Liver (tissue), 9 donors: Measurements from ENCODE around the gene TNPO2. TPM values are rescaled to one million over a fixed set of nuclear protein-coding genes. Genes with fewer than 3 reads are reported as not detected.

Experiments
- DNase-seq: peaks from one replicate; pipeline ENCODE4 v3.0.0-alpha.2; 2017; ENCODE audit warnings: low spot score
- H3K27ac ChIP-seq, 2 donors: one replicate each; pipeline ENCODE4 v1.7.0; 2013; ENCODE audit warnings: inconsistent platforms in 2 of 2, low read length in 2 of 2, control low read depth in 1 of 2, low read depth in 1 of 2, mild to moderate bottlenecking in 1 of 2
- H3K27me3 ChIP-seq, 4 donors: one replicate each; pipeline versions ENCODE4 v1.6.1 to v1.7.0; 2013; ENCODE audit warnings: low read length in 3 of 4, inconsistent platforms in 1 of 4, mild to moderate bottlenecking in 1 of 4, moderate library complexity in 1 of 4; ENCODE audit not compliant: control insufficient read depth in 4 of 4, insufficient read depth in 4 of 4
- H3K36me3 ChIP-seq, 4 donors: one replicate each; pipeline versions ENCODE4 v1.6.1 to v1.7.0; 2013; ENCODE audit warnings: low read length in 3 of 4, mild to moderate bottlenecking in 3 of 4, low read depth in 1 of 4, moderate library complexity in 1 of 4; ENCODE audit not compliant: control insufficient read depth in 4 of 4, insufficient read depth in 3 of 4
- H3K4me1 ChIP-seq, 4 donors: one replicate each; pipeline versions ENCODE4 v1.6.1 to v1.7.0; 2013; ENCODE audit warnings: low read length in 3 of 4, mild to moderate bottlenecking in 3 of 4, moderate library complexity in 1 of 4; ENCODE audit not compliant: control insufficient read depth in 4 of 4, insufficient read depth in 4 of 4
- H3K4me3 ChIP-seq, 3 donors: one replicate each; pipeline versions ENCODE4 v1.6.1 to v1.7.0; 2013; ENCODE audit warnings: low read length in 3 of 3, control low read depth in 1 of 3, low read depth in 1 of 3, mild to moderate bottlenecking in 1 of 3
- H3K9ac ChIP-seq, 2 donors: one replicate each; pipeline ENCODE4 v1.7.0; 2013; ENCODE audit warnings: low read length in 2 of 2, mild to moderate bottlenecking in 2 of 2, moderate library complexity in 2 of 2, control low read depth in 1 of 2, low read depth in 1 of 2
- H3K9me3 ChIP-seq, 4 donors: one replicate each; pipeline versions ENCODE4 v1.6.1 to v1.7.0; 2013; ENCODE audit warnings: low read length in 3 of 4; ENCODE audit not compliant: control insufficient read depth in 4 of 4
- EGR1 ChIP-seq, 2 donors: IDR thresholded peaks; 2 replicates each; pipeline ENCODE4 v1.6.1; 2016 to 2018; ENCODE audit warnings: antibody characterized with exemption in 2 of 2, low read depth in 2 of 2
- FOXA1 ChIP-seq: IDR thresholded peaks from 2 replicates; pipeline ENCODE4 v1.6.1; 2016; ENCODE audit warnings: antibody characterized with exemption
- GABPA ChIP-seq, 2 donors: IDR thresholded peaks in 1 of 2; conservative IDR thresholded peaks in 1 of 2; 2 replicates each; pipeline ENCODE4 v1.6.1; 2016; ENCODE audit warnings: antibody characterized with exemption in 2 of 2, mild to moderate bottlenecking in 1 of 2, moderate library complexity in 1 of 2
- HNF4G ChIP-seq: IDR thresholded peaks from 2 replicates; pipeline ENCODE4 v1.6.1; 2016; ENCODE audit warnings: antibody characterized with exemption
- JUND ChIP-seq, 2 donors: IDR thresholded peaks; 2 replicates each; pipeline ENCODE4 v1.6.1; 2016; ENCODE audit warnings: antibody characterized with exemption in 2 of 2
- NR2F2 ChIP-seq: IDR thresholded peaks from 2 replicates; pipeline ENCODE4 v1.6.1; 2016; ENCODE audit warnings: antibody characterized with exemption
- RAD21 ChIP-seq, 2 donors: IDR thresholded peaks; 2 replicates each; pipeline ENCODE4 v1.6.1; 2016; ENCODE audit warnings: antibody characterized with exemption in 2 of 2, mild to moderate bottlenecking in 2 of 2
- RXRA ChIP-seq, 2 donors: IDR thresholded peaks; 2 replicates each; pipeline ENCODE4 v1.6.1; 2017 to 2018; ENCODE audit warnings: antibody characterized with exemption in 2 of 2, mild to moderate bottlenecking in 1 of 2
- SP1 ChIP-seq: IDR thresholded peaks from 2 replicates; pipeline ENCODE4 v1.6.1; 2018; ENCODE audit warnings: antibody characterized with exemption, mild to moderate bottlenecking
- YY1 ChIP-seq: IDR thresholded peaks from 2 replicates; pipeline ENCODE4 v1.6.1; 2016; ENCODE audit warnings: antibody characterized with exemption, mild to moderate bottlenecking
- whole genome bisulfite sequencing: extraction: QIAGEN DNeasy Blood & Tissue Kit; methylation state at CpG from one replicate; pipeline ENCODE4 v1.1.7; 2013; 5-methylcytosine and 5-hydroxymethylcytosine counted together
- polyA plus RNA-seq, 2 donors: library from polyadenylated mRNA; stranded (reverse) in 1 of 2; unstranded in 1 of 2; fragments of 200-250 nt in 1 of 2; fragments of >200 nt in 1 of 2; fragmentation: Nextera tagmentation in 1 of 2; extraction: Ambion mirVana in 1 of 2; gene quantifications; one replicate each; pipeline versions ENCODE4 v1.2.1 to v1.2.3, GENCODE V29; 2013 to 2015
- total RNA-seq, 2 donors: library from RNA; depleted of rRNA; stranded (reverse); fragments of >200 nt; gene quantifications; one replicate each; pipeline ENCODE4 v1.2.3, GENCODE V29; 2014
- TF ChIP-seq, protein P1 (sequence below): IDR thresholded peaks from 2 replicates; pipeline ENCODE4 v1.6.1; 2016; ENCODE audit warnings: antibody characterized with exemption
- TF ChIP-seq, protein P2 (sequence below): fragments of 150-350 bp; IDR thresholded peaks from 2 replicates; pipeline ENCODE4 v1.5.1; 2017; ENCODE audit warnings: improper control_type of control experiment, low read depth, low read length; ENCODE audit not compliant: missing input control
- TF ChIP-seq, protein P3 (sequence below): IDR thresholded peaks from 2 replicates; pipeline ENCODE4 v1.6.1; 2016; ENCODE audit warnings: antibody characterized with exemption
- TF ChIP-seq, protein P4 (sequence below): IDR thresholded peaks from 2 replicates; pipeline ENCODE4 v1.6.1; 2016; ENCODE audit warnings: antibody characterized with exemption
- donor health status: healthy.
- donor health status: healthy.
- donor health status: healthy.
- donor health status: healthy.
- donor health status: healthy.

Gene TNPO2
- total and polyA plus RNA-seq, 4 donors, result 6.3 to 22.2 (median 15.8) TPM

DNA sequence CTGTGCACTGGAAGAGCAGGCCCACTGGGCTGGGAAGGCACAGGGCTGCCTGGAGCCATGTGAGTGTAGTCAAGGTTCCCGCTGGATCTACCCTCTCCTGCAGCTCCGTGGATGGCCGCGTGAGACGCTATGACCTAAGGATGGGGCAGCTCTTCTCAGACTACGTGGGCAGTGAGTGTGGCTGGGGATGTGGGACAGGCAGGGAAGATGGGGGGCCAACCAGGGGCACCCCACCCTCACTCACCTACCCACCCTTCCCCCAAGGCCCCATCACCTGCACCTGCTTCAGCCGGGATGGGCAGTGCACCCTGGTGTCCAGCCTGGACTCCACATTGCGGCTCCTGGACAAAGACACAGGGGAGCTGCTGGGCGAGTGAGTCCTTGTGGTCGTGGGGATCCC, 51.0 kb downstream of the TNPO2 start (continued):
- TF ChIP-seq YY1 (no peak), NR2F2 (no peak), RXRA (IDR thresholded peaks at IDR 0.05) (no peak)

DNA sequence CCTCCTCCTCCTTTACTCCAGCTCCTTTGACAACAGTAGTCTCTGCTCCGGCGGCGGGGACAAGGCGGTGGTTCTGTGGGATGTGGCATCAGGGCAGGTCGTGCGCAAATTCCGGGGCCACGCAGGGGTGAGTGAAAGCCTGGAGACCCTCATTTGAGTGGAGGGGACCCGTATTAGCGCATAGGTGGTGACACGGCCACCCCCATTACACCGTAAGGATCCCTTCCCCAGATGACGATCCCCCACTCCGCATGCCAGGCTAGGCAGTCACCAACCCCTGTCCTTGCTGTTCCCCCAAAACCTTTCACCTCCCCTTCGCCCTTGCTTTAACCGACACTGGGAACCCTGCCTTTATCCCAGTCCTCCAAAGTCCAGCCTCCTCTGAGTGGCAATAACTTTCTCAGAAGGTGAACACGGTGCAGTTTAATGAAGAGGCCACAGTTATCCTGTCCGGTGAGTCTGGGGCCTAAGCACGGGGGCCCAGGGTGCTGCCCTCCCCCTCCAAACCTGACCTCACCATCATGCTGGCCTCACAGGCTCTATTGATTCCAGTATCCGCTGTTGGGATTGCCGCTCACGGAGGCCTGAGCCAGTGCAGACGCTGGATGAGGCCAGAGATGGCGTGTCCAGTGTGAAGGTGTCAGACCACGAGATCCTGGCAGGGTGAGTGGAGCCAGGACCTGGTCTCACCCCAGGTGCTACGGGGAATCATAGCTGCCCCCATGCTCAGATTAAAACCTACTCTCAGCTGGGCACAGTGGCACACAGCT, 53.4 kb downstream of the TNPO2 start:
- TF ChIP-seq RAD21 (IDR thresholded peaks at IDR 0.05) (no peak), FOXA1 (no peak)
- TF ChIP-seq, protein P1, sequence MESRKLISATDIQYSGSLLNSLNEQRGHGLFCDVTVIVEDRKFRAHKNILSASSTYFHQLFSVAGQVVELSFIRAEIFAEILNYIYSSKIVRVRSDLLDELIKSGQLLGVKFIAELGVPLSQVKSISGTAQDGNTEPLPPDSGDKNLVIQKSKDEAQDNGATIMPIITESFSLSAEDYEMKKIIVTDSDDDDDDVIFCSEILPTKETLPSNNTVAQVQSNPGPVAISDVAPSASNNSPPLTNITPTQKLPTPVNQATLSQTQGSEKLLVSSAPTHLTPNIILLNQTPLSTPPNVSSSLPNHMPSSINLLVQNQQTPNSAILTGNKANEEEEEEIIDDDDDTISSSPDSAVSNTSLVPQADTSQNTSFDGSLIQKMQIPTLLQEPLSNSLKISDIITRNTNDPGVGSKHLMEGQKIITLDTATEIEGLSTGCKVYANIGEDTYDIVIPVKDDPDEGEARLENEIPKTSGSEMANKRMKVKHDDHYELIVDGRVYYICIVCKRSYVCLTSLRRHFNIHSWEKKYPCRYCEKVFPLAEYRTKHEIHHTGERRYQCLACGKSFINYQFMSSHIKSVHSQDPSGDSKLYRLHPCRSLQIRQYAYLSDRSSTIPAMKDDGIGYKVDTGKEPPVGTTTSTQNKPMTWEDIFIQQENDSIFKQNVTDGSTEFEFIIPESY, result no peak
- H3K9me3 ChIP-seq, result no peaks in the 10 kb centered on the region
- H3K27me3 ChIP-seq, result no peaks in the 10 kb centered on the region
- no peak for DNase-seq
- H3K36me3 ChIP-seq, result peaks cover 3 to 18% (median 7%) of the 10 kb centered on the region in 4 donors
- H3K27ac ChIP-seq, result peak overlapping the region in 1 of 2 donors; percentile 96
- peak overlapping the region; percentile 74 to 99 (median 89) for H3K4me3 ChIP-seq
- WGBS, result 39% methylated on average over 26 of the region's 26 CpGs
- peak overlapping the region; percentile 88 to 97 for H3K9ac ChIP-seq
- H3K4me1 ChIP-seq, result peaks cover 17 to 45% (median 40%) of the 10 kb centered on the region in 4 donors

DNA sequence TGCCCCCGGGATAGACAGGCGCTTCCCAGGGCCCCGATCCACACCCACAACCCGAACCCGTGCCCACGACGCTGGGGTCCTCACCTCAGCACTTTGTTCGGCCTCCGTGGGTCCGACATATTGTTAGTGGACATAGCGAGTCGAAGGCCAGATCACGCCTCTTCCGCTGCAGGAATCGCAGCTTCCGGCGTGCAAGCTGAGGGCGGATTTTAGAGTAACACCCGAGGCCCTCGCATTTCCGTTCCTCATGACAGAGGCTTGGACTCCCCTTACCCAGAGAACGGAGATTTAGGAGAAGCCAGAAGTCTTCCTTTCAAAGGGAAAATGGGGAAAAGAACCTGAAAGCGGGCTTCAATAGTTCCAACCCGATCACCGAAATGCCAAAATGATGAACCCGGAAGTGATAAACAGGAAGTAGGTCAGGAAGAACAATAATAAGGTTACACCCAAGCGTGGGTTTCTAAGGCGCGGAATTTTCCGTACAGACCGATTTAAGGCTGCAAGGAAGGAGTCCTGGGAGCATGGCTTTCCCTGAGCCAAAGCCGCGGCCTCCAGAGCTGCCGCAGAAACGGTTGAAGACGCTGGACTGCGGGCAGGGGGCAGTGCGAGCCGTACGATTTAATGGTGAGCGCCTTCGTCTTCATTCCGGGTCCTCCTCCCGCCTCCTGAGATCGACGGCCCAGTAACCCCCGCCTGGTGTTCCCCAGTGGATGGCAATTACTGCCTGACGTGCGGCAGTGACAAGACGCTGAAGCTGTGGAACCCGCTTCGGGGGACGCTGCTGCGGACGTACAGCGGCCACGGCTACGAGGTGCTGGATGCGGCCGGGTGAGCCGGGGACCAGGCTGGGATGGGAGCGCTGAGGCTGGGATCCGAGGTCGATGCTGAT, 54.2 kb downstream of the TNPO2 start:
- DNase-seq, result peak; percentile 84
- peak overlapping the region; percentile 95 to 96 for H3K27ac ChIP-seq
- H3K4me3 ChIP-seq, result peak overlapping the region; percentile 74 to 99 (median 89)
- H3K4me1 ChIP-seq, result peaks cover 17 to 46% (median 41%) of the 10 kb centered on the region in 4 donors
- TF ChIP-seq, protein P2, sequence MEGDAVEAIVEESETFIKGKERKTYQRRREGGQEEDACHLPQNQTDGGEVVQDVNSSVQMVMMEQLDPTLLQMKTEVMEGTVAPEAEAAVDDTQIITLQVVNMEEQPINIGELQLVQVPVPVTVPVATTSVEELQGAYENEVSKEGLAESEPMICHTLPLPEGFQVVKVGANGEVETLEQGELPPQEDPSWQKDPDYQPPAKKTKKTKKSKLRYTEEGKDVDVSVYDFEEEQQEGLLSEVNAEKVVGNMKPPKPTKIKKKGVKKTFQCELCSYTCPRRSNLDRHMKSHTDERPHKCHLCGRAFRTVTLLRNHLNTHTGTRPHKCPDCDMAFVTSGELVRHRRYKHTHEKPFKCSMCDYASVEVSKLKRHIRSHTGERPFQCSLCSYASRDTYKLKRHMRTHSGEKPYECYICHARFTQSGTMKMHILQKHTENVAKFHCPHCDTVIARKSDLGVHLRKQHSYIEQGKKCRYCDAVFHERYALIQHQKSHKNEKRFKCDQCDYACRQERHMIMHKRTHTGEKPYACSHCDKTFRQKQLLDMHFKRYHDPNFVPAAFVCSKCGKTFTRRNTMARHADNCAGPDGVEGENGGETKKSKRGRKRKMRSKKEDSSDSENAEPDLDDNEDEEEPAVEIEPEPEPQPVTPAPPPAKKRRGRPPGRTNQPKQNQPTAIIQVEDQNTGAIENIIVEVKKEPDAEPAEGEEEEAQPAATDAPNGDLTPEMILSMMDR, result no peak
- TF ChIP-seq, protein P3, sequence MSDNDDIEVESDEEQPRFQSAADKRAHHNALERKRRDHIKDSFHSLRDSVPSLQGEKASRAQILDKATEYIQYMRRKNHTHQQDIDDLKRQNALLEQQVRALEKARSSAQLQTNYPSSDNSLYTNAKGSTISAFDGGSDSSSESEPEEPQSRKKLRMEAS, result peak; percentile 76
- peak; percentile 27 to 39 for TF ChIP-seq RXRA (IDR thresholded peaks at IDR 0.05)
- no peak for TF ChIP-seq EGR1 (IDR thresholded peaks at IDR 0.05; ENCODE audit: low read depth in 2 of 2)
- peak; percentile 100 for TF ChIP-seq GABPA (IDR thresholded peaks at IDR 0.05 in 1 of 2, conservative IDR thresholded peaks at IDR 0.05 in 1 of 2)
- TF ChIP-seq SP1, result peak; percentile 47
- TF ChIP-seq JUND (IDR thresholded peaks at IDR 0.05), result peak in 1 of 2 donors; percentile 51
- TF ChIP-seq HNF4G, result no peak
- TF ChIP-seq NR2F2, result peak; percentile 85
- TF ChIP-seq YY1, result peak; percentile 94
- TF ChIP-seq, protein P4, sequence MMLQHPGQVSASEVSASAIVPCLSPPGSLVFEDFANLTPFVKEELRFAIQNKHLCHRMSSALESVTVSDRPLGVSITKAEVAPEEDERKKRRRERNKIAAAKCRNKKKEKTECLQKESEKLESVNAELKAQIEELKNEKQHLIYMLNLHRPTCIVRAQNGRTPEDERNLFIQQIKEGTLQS, result no peak
- no peaks in the 10 kb centered on the region for H3K27me3 ChIP-seq
- H3K36me3 ChIP-seq, result peaks cover 2 to 17% (median 5%) of the 10 kb centered on the region in 4 donors
- under 1% methylated on average over 64 of the region's 64 CpGs for WGBS
- peak overlapping the region; percentile 88 to 97 for H3K9ac ChIP-seq
- no peaks in the 10 kb centered on the region for H3K9me3 ChIP-seq
